ENCODE data around the gene CPNE2. TPM values are rescaled to one million over a fixed set of nuclear protein-coding genes. Genes with fewer than 3 reads are reported as not detected.

The CPNE2 gene
- 10 to 100 TPM; 12.5 to 18.9 (median 14.9) TPM for total RNA-seq

DNA sequence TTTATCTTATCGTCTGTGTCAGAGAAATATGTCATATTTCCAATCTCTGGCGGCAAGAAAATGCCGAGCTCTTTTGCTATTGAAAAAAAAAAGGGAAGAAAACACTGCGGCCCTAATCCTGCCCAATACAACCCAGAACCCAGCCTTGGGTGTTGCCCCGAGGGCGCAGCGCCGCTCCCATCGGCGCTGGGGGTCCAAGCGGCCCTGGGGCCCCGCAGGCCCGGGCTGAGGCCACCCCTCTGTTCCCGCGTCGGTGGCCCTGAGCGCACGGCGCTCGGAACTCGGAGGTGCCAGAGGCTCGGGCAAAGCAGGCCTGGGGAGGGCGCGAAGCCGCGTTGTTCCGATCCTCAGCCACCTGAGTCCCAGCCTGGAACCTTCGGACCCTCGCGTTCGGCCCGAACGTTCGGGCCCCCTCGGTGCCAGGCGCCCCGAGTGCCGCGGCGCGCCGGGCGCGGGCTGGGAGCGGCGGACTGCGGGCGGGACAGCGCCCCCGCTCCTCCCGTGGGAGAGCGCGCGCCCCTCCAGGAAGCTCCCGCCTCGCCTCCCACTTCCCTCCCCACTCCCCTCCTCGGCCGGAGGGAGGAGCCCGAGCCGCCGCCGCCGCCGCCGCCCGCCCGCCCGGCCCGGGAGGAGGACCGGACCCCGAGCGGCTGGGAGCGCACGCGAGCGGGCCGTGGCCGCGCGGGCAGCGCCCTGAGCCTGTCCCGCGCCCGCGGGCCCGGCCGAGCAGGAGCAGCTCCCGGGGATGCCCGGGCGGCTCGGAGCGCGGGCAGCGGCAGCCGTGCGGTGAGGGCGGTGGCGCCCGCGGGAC, at the start of gene CPNE2:
Gene CPNE2, plus strand, starts transcription at position 609 of the 811 bp plus-strand sequence. CDS start 18,160 bp downstream, outside the sequence.
- WGBS, 2 donors, result 1 to 2% methylated on average over 32 to 56 of the region's 100 CpGs
- DNase-seq (ENCODE audit: low spot score in 2 of 2), result peak in 1 of 2 donors; percentile 91
- no peak for TF ChIP-seq POLR2A (IDR thresholded peaks at IDR 0.05)
- TF ChIP-seq, protein P1, sequence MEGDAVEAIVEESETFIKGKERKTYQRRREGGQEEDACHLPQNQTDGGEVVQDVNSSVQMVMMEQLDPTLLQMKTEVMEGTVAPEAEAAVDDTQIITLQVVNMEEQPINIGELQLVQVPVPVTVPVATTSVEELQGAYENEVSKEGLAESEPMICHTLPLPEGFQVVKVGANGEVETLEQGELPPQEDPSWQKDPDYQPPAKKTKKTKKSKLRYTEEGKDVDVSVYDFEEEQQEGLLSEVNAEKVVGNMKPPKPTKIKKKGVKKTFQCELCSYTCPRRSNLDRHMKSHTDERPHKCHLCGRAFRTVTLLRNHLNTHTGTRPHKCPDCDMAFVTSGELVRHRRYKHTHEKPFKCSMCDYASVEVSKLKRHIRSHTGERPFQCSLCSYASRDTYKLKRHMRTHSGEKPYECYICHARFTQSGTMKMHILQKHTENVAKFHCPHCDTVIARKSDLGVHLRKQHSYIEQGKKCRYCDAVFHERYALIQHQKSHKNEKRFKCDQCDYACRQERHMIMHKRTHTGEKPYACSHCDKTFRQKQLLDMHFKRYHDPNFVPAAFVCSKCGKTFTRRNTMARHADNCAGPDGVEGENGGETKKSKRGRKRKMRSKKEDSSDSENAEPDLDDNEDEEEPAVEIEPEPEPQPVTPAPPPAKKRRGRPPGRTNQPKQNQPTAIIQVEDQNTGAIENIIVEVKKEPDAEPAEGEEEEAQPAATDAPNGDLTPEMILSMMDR (IDR thresholded peaks at IDR 0.05), result no peak
- intact Hi-C loops (cut with DNase I; ENCODE audit: low total_unique reads), result no loop called here
- H3K4me3 ChIP-seq (ENCODE audit: low read depth, poor library complexity, severe bottlenecking), result peak within 1 kb of the TSS; percentile 51

DNA sequence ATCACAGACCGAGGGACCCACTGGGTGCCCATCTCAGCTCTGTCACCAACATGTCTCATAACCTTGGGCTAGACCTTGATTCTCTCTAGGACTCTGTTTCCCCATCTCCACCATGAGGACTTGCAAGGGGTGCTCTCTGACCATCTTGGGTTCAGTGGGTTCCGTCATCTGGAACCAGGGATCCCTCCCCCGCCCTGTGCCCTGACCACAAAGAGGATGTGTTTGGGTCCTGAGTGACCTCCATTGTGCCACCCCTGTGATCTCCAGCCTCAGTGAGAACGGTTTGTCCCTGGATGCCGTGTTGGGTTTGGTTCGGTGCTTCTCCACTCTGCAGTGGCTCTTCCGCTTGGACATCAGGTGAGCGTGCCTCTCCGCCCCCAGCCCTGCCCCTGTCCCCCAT, 49.1 kb upstream of the CPNE2 start:
- intact Hi-C loops (cut with DNase I; ENCODE audit: low total_unique reads), result no loop called here
- DNase-seq (ENCODE audit: low spot score in 2 of 2), result no peak
- no peak for TF ChIP-seq POLR2A (IDR thresholded peaks at IDR 0.05)
- TF ChIP-seq, protein P1 (IDR thresholded peaks at IDR 0.05), result no peak
- no peak overlapping the region for H3K4me3 ChIP-seq (ENCODE audit: low read depth, poor library complexity, severe bottlenecking)
- WGBS, 2 donors, result 92 to 97% methylated on average over 9 of the region's 9 CpGs

GRCh38 chr16:57044931-57045693, 47.3 kb upstream of the CPNE2 start:
- H3K4me3 ChIP-seq (ENCODE audit: low read depth, poor library complexity, severe bottlenecking), result no peak overlapping the region
- intact Hi-C loops (cut with DNase I; ENCODE audit: low total_unique reads), result loop anchor here (5.0 kb wide), 1 partner anchor 178 kb away; the partner anchor contains the start of gene SLC12A3
- WGBS, 2 donors, result 80 to 86% methylated on average over 12 of the region's 12 CpGs
- no peak for DNase-seq (ENCODE audit: low spot score in 2 of 2)
- no peak for TF ChIP-seq POLR2A (IDR thresholded peaks at IDR 0.05)
- TF ChIP-seq, protein P1 (IDR thresholded peaks at IDR 0.05), result no peak

GRCh38 chr16:57045694-57046381, 46.5 kb upstream of the CPNE2 start:
- no peak overlapping the region for H3K4me3 ChIP-seq (ENCODE audit: low read depth, poor library complexity, severe bottlenecking)
- DNase-seq (ENCODE audit: low spot score in 2 of 2), result peak; percentile 72 to 94
- intact Hi-C loops (cut with DNase I; ENCODE audit: low total_unique reads), result loop anchor here (5.0 kb wide), 1 partner anchor 179 kb away; the partner anchor contains the start of gene SLC12A3
- TF ChIP-seq POLR2A (IDR thresholded peaks at IDR 0.05), result no peak
- TF ChIP-seq, protein P1 (IDR thresholded peaks at IDR 0.05), result no peak
- 53 to 68% methylated on average over 13 of the region's 13 CpGs for WGBS, 2 donors

GRCh38 chr16:57048095-57048494, 44.3 kb upstream of the CPNE2 start:
- intact Hi-C loops (cut with DNase I; ENCODE audit: low total_unique reads), result loop anchor here (5.0 kb wide), 1 partner anchor 181 kb away; the partner anchor contains the start of gene SLC12A3
- no peak for DNase-seq (ENCODE audit: low spot score in 2 of 2)
- TF ChIP-seq, protein P1 (IDR thresholded peaks at IDR 0.05), result no peak
- no peak for TF ChIP-seq POLR2A (IDR thresholded peaks at IDR 0.05)
- no peak overlapping the region for H3K4me3 ChIP-seq (ENCODE audit: low read depth, poor library complexity, severe bottlenecking)
- WGBS, 2 donors, result 80 to 97% methylated on average over 2 of the region's 2 CpGs

Data from lower leg skin (tissue), 4 donors.